IMR-90 (cell line): ENCODE data around the gene CYGB. TPM values are rescaled to one million over a fixed set of nuclear protein-coding genes. Genes with fewer than 3 reads are reported as not detected.

ENCODE experiments used
- ATAC-seq: fragments of 200-7000 bp; cut with Tn5 transposase; 2 replicates; pipeline ENCODE4 v1.9.1; 2020; ENCODE audit warnings: low read depth, mild to moderate bottlenecking, moderate library complexity
- BruUV-seq: library from RNA; stranded (reverse); fragments of 400-500 nt; replicated peaks from 2 replicates; lab custom pipeline; 2021; lab: Mats Ljungman, UMichigan
- CTCF ChIA-PET: fragments of 300-600 bp; formaldehyde crosslinking; extraction: SDS; loops from one replicate; lab custom pipeline; 2021; ENCODE audit warnings: antibody characterized with exemption; lab: Yijun Ruan, JAX
- POLR2A ChIA-PET: fragments of 300-600 bp; sonication (Branson Sonifier 250); formaldehyde crosslinking; loops from one replicate; lab custom pipeline; 2022; ENCODE audit warnings: antibody characterized with exemption; ENCODE audit not compliant: unreplicated experiment; lab: Charles Lee
- DNase-seq: peaks from one replicate; pipeline ENCODE4 v3.0.0; 2013
- H2AFZ ChIP-seq: replicated peaks from 2 replicates; pipeline ENCODE3; 2013; ENCODE audit warnings: low read length, mild to moderate bottlenecking; ENCODE audit not compliant: poor library complexity
- H2AK5ac ChIP-seq: 2 replicates; pipeline ENCODE4 v1.6.1; 2013; ENCODE audit warnings: low read depth, low read length, inconsistent platforms
- H2AK9ac ChIP-seq: replicated peaks from 2 replicates; pipeline ENCODE3; 2013; ENCODE audit warnings: mild to moderate bottlenecking, low read depth, low read length, moderate library complexity; ENCODE audit not compliant: poor library complexity
- H2BK120ac ChIP-seq: 2 replicates; pipeline ENCODE4 v1.6.1; 2013; ENCODE audit warnings: low read depth, low read length, inconsistent platforms
- H2BK15ac ChIP-seq: 3 replicates; pipeline ENCODE4 v1.6.1; 2013; ENCODE audit warnings: low read depth, low read length, inconsistent platforms
- H2BK20ac ChIP-seq: 2 replicates; pipeline ENCODE4 v1.6.1; 2013; ENCODE audit warnings: low read depth, mild to moderate bottlenecking, inconsistent platforms, low read length, moderate library complexity
- H2BK5ac ChIP-seq: 2 replicates; pipeline ENCODE4 v1.6.1; 2013; ENCODE audit warnings: mild to moderate bottlenecking, low read depth, low read length, inconsistent platforms; ENCODE audit not compliant: poor library complexity, severe bottlenecking
- H3K14ac ChIP-seq: replicated peaks from 2 replicates; pipeline ENCODE4 v1.6.1; 2013; ENCODE audit warnings: low read depth, low read length, inconsistent platforms
- H3K18ac ChIP-seq: 2 replicates; pipeline ENCODE4 v1.6.1; 2013; ENCODE audit warnings: low read depth, low read length, control low read depth
- H3K23ac ChIP-seq: 2 replicates; pipeline ENCODE4 v1.6.1; 2013; ENCODE audit warnings: low read depth, low read length, inconsistent platforms
- H3K27ac ChIP-seq: 2 replicates; pipeline ENCODE4 v1.5.1; 2013; ENCODE audit warnings: mild to moderate bottlenecking, control low read depth, low read length; ENCODE audit not compliant: insufficient read depth
- H3K27me3 ChIP-seq: 2 replicates; pipeline ENCODE4 v1.6.1; 2013; ENCODE audit warnings: low read length; ENCODE audit not compliant: control insufficient read depth, insufficient read depth
- H3K36me3 ChIP-seq: 2 replicates; pipeline ENCODE4 v1.6.1; 2013; ENCODE audit warnings: low read length, mixed read lengths; ENCODE audit not compliant: control insufficient read depth, insufficient read depth
- H3K4ac ChIP-seq: 2 replicates; pipeline ENCODE4 v1.6.1; 2013; ENCODE audit warnings: low read depth, low read length, inconsistent platforms
- H3K4me1 ChIP-seq: 2 replicates; pipeline ENCODE4 v1.6.1; 2013; ENCODE audit warnings: low read length, mixed read lengths; ENCODE audit not compliant: control insufficient read depth, insufficient read depth
- H3K4me2 ChIP-seq: 2 replicates; pipeline ENCODE4 v1.6.1; 2013; ENCODE audit warnings: low read depth, mild to moderate bottlenecking, control low read depth, low read length, moderate library complexity
- H3K4me3 ChIP-seq: 2 replicates; pipeline ENCODE4 v1.5.1; 2013; ENCODE audit warnings: low read depth, mild to moderate bottlenecking, control low read depth, low read length, moderate library complexity; ENCODE audit not compliant: insufficient read depth
- H3K56ac ChIP-seq: 2 replicates; pipeline ENCODE4 v1.6.1; 2013; ENCODE audit warnings: low read length, inconsistent platforms; ENCODE audit not compliant: insufficient read depth; ENCODE audit errors: extremely low read depth
- H3K79me1 ChIP-seq, 2 experiments: 2 replicates each; pipeline ENCODE4 v1.6.1; 2013; ENCODE audit warnings: low read length in 2 of 2, inconsistent platforms in 1 of 2, low read depth in 1 of 2
- H3K9ac ChIP-seq: 2 replicates; pipeline ENCODE4 v1.6.1; 2013; ENCODE audit warnings: low read depth, low read length, control low read depth
- H3K9me1 ChIP-seq: 2 replicates; pipeline ENCODE4 v1.6.1; 2013; ENCODE audit warnings: low read length, inconsistent platforms; ENCODE audit not compliant: insufficient read depth
- H3K9me3 ChIP-seq: 2 replicates; pipeline ENCODE4 v1.6.1; 2013; ENCODE audit warnings: low read length; ENCODE audit not compliant: control insufficient read depth, insufficient read depth
- H4K20me1 ChIP-seq: 2 replicates; pipeline ENCODE4 v1.6.1; 2013; ENCODE audit warnings: low read length, inconsistent platforms; ENCODE audit not compliant: insufficient read depth
- H4K5ac ChIP-seq: 2 replicates; pipeline ENCODE4 v1.6.1; 2013; ENCODE audit warnings: mild to moderate bottlenecking, low read depth, low read length, control low read depth
- H4K8ac ChIP-seq, 2 experiments: 2 replicates each; pipeline ENCODE4 v1.6.1; 2013; ENCODE audit warnings: low read depth in 2 of 2, low read length in 2 of 2, control low read depth in 1 of 2, inconsistent platforms in 1 of 2
- H4K91ac ChIP-seq: 2 replicates; pipeline ENCODE4 v1.6.1; 2013; ENCODE audit warnings: low read depth, low read length, inconsistent platforms; ENCODE audit not compliant: insufficient read depth
- BHLHE40 ChIP-seq: fragments of 150-350 bp; IDR thresholded peaks from 2 replicates; pipeline ENCODE4 v1.6.1; 2016; ENCODE audit warnings: mild to moderate bottlenecking, low read depth, low read length
- CEBPB ChIP-seq: IDR thresholded peaks from 2 replicates; pipeline ENCODE4 v1.6.1; 2012; ENCODE audit warnings: low read depth, low read length, improper control_type of control experiment
- CHD1 ChIP-seq: IDR thresholded peaks from 2 replicates; pipeline ENCODE4 v1.6.1; 2012; ENCODE audit warnings: low read depth, low read length, improper control_type of control experiment
- CTCF ChIP-seq: conservative IDR thresholded peaks from 2 replicates; pipeline ENCODE4 v1.5.1; 2012; ENCODE audit warnings: mild to moderate bottlenecking, low read depth, low read length, improper control_type of control experiment
- ELK1 ChIP-seq: fragments of 150-350 bp; IDR thresholded peaks from 2 replicates; pipeline ENCODE4 v1.6.1; 2016; ENCODE audit warnings: low read depth, mild to moderate bottlenecking, low read length, moderate library complexity, borderline replicate concordance
- FOS ChIP-seq: fragments of 150-350 bp; IDR thresholded peaks from 2 replicates; pipeline ENCODE4 v1.6.1; 2016; ENCODE audit warnings: low read depth, low read length
- MAFK ChIP-seq: IDR thresholded peaks from 2 replicates; pipeline ENCODE4 v1.6.1; 2012; ENCODE audit warnings: low read depth, low read length, improper control_type of control experiment
- MAZ ChIP-seq: IDR thresholded peaks from 2 replicates; pipeline ENCODE4 v1.6.1; 2012; ENCODE audit warnings: low read depth, mild to moderate bottlenecking, low read length, improper control_type of control experiment, moderate library complexity, borderline replicate concordance
- MXI1 ChIP-seq: IDR thresholded peaks from 2 replicates; pipeline ENCODE4 v1.6.1; 2012; ENCODE audit warnings: low read depth, mild to moderate bottlenecking, low read length, moderate library complexity, borderline replicate concordance
- NFE2L2 ChIP-seq: fragments of 150-350 bp; IDR thresholded peaks from 2 replicates; pipeline ENCODE4 v1.6.1; 2016; ENCODE audit warnings: low read depth, mild to moderate bottlenecking, low read length
- POLR2A ChIP-seq: IDR thresholded peaks from 2 replicates; pipeline ENCODE4 v1.6.1; 2012; ENCODE audit warnings: mild to moderate bottlenecking, low read depth, low read length
- RAD21 ChIP-seq: IDR thresholded peaks from 2 replicates; pipeline ENCODE4 v1.6.1; 2012; ENCODE audit warnings: low read length, improper control_type of control experiment
- RCOR1 ChIP-seq: IDR thresholded peaks from 2 replicates; pipeline ENCODE4 v1.6.1; 2012; ENCODE audit warnings: mild to moderate bottlenecking, low read length, improper control_type of control experiment; ENCODE audit not compliant: insufficient replicate concordance
- SMC3 ChIP-seq: fragments of 150-350 bp; IDR thresholded peaks from 2 replicates; pipeline ENCODE4 v1.6.1; 2016; ENCODE audit warnings: low read depth, mild to moderate bottlenecking, antibody characterized with exemption, low read length, moderate library complexity
- USF2 ChIP-seq: fragments of 150-350 bp; IDR thresholded peaks from 2 replicates; pipeline ENCODE4 v1.6.1; 2017; ENCODE audit warnings: mild to moderate bottlenecking, antibody characterized with exemption, low read length, low read depth
- WGBS, 2 experiments: methylation state at CpG; one replicate each; pipeline versions ENCODE4 v1.1.5 to v1.1.7; 2013; ENCODE audit warnings: missing lambda C conversion rate in 2 of 2; ENCODE audit not compliant: insufficient read length in 1 of 2; ENCODE audit errors: extremely low coverage in 2 of 2; 5-methylcytosine and 5-hydroxymethylcytosine counted together
- dilution Hi-C: fragments of 300-500 bp; cut with HindIII; formaldehyde crosslinking; loops from one replicate; pipeline ENCODE4 v1.14.3; 2018; ENCODE audit warnings: low sequenced_read_pairs; ENCODE audit not compliant: unreplicated experiment
- in situ Hi-C: fragments of 300-500 bp; cut with MboI; formaldehyde crosslinking; loops from 3 replicates; pipeline ENCODE4 v1.14.3; 2019; ENCODE audit warnings: low sequenced_read_pairs, inconsistent platforms, mixed read lengths
- intact Hi-C: fragments of 100-400 bp; cut with micrococcal nuclease; formaldehyde crosslinking; loops from 2 replicates; pipeline ENCODE4 v1.10.0; 2022
- polyA plus RNA-seq, 3 experiments: library from polyadenylated mRNA; depleted of rRNA; stranded (reverse); fragments of >200 nt; gene quantifications; 2 replicates each; pipeline ENCODE4 v1.2.3, GENCODE V29; 2012; ENCODE audit warnings: low replicate concordance in 1 of 3
- total RNA-seq: library from RNA; depleted of rRNA; stranded (reverse); fragments of >200 nt; gene quantifications from 2 replicates; pipeline ENCODE4 v1.2.3, GENCODE V29; 2012

Gene CYGB
- total and polyA plus RNA-seq, 2 of the 4 experiments (the other 2 are of a cell fraction) = 1.3 to 2.9 TPM

GRCh38 chr17:76492989-76493501, 44.5 kb downstream of the CYGB start:
- DNase-seq = peak; percentile 93
- Histone ChIP-seq H3K4me3 (no peak overlapping the region), H3K9me1 (peaks cover 7% of the 10 kb centered on the region), H3K23ac (peak overlapping the region; percentile 74; the same call in 1 of the 2 replicates), H3K4me2 (peak overlapping the region; percentile 26), H2AK5ac (peak overlapping the region; percentile 87), H2BK20ac (peak overlapping the region; percentile 20; the same call in 1 of the 2 replicates), H4K91ac (peak overlapping the region; percentile 86), H2AK9ac (peak overlapping the region; percentile 90), H3K4me1 (peaks cover 22% of the 10 kb centered on the region), H3K9ac (peak overlapping the region; percentile 62), H3K18ac (peak overlapping the region; percentile 35), H3K79me1 (peaks cover 0 to 14% of the 10 kb centered on the region in 2 experiments; a peak in 3 of 4 replicates), H3K14ac (peak overlapping the region; percentile 91), H2AFZ (peak overlapping the region; percentile 87), H3K36me3 (no peaks in the 10 kb centered on the region), H3K4ac (peak overlapping the region; percentile 75), H2BK120ac (peak overlapping the region; percentile 79; the same call in 1 of the 2 replicates), H3K27me3 (no peaks in the 10 kb centered on the region), H4K5ac (peak overlapping the region; percentile 70), H2BK5ac (peak overlapping the region; percentile 78), H3K56ac (no peak overlapping the region), H3K27ac (peak overlapping the region; percentile 70), H3K9me3 (no peaks in the 10 kb centered on the region), H4K20me1 (no peaks in the 10 kb centered on the region), H4K8ac (peak overlapping the region; percentile 74 to 93; a peak in 3 of 4 replicates), H2BK15ac (0 out of 3 replicates have a peak overlapping the region, but pooled peaks have one; percentile 61)
- dilution Hi-C loops = no loop called here
- no TSS peak for BruUV-seq
- ATAC-seq = peak; percentile 81
- ChIA-PET POLR2A (no interaction called here), CTCF (interaction anchor here (0.6 to 1.0 kb wide), 2 partner anchors 30 to 123 kb away, joined by 3 to 5 read pairs; no protein-coding TSS in a partner anchor)
- in situ Hi-C loops = no loop called here
- WGBS, 2 experiments = no CpG with 5 or more reads among the region's 15 CpGs
- intact Hi-C loops = no loop called here
- peak; percentile 18; the same call in 1 of the 2 replicates for TF ChIP-seq BHLHE40
- no peak for TF ChIP-seq MXI1
- no peak for TF ChIP-seq NFE2L2
- peak; percentile 38; the same call in 1 of the 2 replicates for TF ChIP-seq USF2
- TF ChIP-seq SMC3 = no peak
- peak; percentile 52; the same call in 1 of the 2 replicates for TF ChIP-seq MAFK
- TF ChIP-seq MAZ = peak; percentile 65
- no peak for TF ChIP-seq RAD21
- no peak for TF ChIP-seq CHD1
- no peak for TF ChIP-seq RCOR1
- no peak for TF ChIP-seq ELK1
- no peak for TF ChIP-seq POLR2A
- TF ChIP-seq CEBPB = peak; percentile 62; the same call in 1 of the 2 replicates
- TF ChIP-seq CTCF = no peak
- TF ChIP-seq FOS = peak; percentile 62
